NCI-H146 treated with DMSO at 0.1 percent for 48 hours (cell line): ENCODE data around the gene CA11.

ENCODE experiments used
- DNase-seq: peaks from one replicate; lab custom pipeline; 2025; ENCODE audit not compliant: unreplicated experiment; lab: John Stamatoyannopoulos, UW

Gene CA11

DNA sequence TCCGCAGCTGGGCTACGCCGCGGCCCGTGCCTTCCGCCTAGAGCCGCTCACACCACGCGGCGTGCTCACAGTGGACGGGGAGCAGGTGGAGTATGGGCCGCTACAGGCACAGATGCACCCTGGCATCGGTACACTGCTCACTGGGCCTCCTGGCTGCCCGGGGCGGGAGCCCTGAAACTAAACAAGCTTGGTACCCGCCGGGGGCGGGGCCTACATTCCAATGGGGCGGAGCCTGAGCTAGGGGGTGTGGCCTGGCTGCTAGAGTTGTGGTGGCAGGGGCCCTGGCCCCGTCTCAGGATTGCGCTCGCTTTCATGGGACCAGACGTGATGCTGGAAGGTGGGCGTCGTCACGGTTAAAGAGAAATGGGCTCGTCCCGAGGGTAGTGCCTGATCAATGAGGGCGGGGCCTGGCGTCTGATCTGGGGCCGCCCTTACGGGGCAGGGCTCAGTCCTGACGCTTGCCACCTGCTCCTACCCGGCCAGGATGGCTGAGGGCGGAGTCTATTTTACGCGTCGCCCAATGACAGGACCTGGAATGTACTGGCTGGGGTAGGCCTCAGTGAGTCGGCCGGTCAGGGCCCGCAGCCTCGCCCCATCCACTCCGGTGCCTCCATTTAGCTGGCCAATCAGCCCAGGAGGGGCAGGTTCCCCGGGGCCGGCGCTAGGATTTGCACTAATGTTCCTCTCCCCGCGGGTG is 16.2 kb downstream of the CA11 start:
- no peak for DNase-seq

GRCh38 chr19:48629297-48629598 is 16.7 kb downstream of the CA11 start:
- DNase-seq: no peak

DNA sequence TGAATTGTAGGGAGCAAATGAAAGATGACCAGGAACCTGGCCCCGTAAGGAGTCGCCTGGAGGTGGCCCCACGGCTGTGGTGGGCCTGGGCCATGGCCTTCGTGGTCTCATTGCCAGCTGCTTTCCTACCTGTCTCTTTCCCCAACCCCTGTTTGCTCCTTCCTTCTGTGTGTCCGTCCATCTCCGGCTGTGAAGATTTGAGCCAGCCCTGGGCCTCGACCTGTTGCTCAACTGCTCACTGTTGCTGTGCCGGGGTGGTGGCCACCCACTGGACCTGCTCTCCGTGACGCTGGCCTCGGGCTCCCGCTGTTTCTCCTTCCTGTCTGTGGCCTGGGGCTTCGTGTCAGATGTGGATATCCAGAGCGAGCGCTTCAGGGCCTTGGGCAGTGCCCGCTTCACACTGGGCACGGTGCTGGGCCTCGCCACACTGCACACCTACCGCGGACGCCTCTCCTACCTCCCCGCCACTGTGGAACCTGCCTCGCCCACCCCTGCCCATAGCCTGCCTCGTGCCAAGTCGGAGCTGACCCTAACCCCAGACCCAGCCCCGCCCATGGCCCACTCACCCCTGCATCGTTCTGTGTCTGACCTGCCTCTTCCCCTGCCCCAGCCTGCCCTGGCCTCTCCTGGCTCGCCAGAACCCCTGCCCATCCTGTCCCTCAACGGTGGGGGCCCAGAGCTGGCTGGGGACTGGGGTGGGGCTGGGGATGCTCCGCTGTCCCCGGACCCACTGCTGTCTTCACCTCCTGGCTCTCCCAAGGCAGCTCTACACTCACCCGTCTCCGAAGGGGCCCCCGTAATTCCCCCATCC is 17.3 kb downstream of the CA11 start:
- no peak for DNase-seq

GRCh38 chr19:48627865-48628314 is 18.1 kb downstream of the CA11 start:
- no peak for DNase-seq

DNA sequence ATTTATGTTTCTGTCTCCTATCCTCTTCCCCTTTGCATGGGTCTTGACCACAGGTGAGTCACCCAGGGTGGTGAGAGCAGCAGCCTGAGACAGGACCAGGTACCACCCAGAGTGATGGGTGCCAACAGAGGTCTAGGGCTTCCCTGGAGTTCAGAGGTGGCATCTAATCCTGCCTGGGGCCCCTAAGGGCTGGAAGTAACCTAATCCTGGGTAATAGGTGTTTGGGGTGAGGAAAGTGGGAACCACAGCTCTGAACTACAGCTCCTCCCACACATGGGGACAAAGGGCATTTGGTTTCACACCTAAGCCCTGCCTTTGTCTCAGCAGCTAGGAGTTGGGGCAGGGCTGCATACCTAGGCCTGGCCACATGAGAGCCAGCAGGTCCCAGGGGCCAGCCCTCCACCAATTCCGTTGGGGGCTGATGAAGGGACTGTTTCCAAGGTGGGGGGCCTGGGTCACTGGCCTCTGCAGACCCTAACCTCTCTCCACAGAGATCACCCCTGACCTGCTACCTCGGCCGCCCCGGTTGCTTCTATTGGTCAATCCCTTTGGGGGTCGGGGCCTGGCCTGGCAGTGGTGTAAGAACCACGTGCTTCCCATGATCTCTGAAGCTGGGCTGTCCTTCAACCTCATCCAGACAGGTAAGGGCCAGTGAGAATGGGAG is 18.7 kb downstream of the CA11 start:
- no peak for DNase-seq

GRCh38 chr19:48625891-48626327 is 20.1 kb downstream of the CA11 start:
- DNase-seq: no peak

GRCh38 chr19:48624791-48625723 is 20.9 kb downstream of the CA11 start:
- DNase-seq: peak; percentile 26

DNA sequence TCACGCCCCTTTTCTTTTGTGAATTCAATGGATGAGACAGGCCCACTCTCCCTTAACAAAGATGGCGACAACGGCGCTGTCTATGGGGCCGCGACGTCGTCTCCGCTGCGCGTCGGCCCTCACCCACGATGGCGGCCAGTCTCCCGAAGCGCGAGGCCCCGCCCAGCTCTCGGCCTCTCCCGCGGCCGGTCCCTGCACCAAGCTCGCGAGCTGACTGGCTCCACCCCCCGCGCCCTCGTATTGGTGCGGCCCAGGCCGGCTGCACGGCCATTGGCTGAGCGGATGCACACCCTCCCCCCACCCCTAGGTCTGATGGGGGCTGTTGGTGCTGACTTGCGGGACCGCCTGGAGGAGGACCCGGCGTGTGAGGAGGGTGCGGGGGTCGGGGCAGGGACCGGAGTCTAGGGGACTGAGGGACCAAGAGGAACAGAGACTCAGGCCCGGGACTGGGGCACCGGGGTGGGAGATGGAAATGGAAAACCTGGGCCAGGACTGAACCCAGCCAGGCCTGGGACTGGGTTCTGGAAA is 21.9 kb downstream of the CA11 start:
- DNase-seq: peak; percentile 96

GRCh38 chr19:48623556-48624066 is 22.4 kb downstream of the CA11 start:
- DNase-seq: no peak

GRCh38 chr19:48619692-48620585 is 26.0 kb downstream of the CA11 start:
- DNase-seq: no peak

DNA sequence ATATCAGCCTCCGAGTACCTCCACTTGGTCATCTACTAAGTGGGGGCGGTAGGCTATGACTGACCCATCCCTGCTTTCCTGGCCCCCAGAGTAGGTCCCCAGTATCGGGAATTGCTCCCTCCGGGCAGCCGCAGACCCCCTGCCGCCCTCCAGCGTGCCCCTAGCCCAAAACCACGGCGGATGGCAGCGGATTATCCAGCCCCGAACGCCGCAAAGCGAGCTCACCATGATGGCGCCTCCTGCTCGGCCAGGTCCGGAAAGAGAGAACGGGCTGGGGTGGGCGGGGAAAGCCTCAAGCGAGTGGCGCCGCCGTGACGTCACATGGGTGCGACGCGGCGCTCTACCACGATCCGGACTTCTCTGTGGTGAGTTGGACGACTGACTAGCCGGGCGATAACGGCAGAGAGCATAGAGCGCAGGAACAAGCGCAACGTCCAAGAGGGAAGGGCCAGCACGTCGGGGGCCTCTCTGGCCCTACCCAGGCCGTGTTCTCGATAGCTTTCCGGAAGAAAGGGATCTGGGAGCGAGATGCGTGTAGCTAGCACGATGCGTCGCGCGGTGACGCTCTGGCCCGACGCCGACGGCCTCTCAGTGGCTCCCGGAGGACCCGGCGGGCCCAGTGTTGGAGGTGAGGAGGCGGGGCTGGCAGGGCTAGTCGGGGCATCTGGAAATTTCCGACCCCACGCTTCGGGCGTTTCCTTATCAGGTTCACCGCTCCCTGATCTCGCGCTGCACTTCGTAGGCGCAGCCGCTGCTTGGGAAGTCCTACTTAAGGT is 26.9 kb downstream of the CA11 start, which contains the start of the genes RPL18 and SPHK2:
Gene RPL18 (minus strand): TSS at position 263 of the 776 bp plus-strand sequence. CDS start 35 bp downstream, at position 228.
Gene SPHK2 (plus strand): TSS at position 591 of the 776 bp plus-strand sequence. CDS start 1,009 bp downstream, outside the sequence.
- DNase-seq: peak; percentile 99

DNA sequence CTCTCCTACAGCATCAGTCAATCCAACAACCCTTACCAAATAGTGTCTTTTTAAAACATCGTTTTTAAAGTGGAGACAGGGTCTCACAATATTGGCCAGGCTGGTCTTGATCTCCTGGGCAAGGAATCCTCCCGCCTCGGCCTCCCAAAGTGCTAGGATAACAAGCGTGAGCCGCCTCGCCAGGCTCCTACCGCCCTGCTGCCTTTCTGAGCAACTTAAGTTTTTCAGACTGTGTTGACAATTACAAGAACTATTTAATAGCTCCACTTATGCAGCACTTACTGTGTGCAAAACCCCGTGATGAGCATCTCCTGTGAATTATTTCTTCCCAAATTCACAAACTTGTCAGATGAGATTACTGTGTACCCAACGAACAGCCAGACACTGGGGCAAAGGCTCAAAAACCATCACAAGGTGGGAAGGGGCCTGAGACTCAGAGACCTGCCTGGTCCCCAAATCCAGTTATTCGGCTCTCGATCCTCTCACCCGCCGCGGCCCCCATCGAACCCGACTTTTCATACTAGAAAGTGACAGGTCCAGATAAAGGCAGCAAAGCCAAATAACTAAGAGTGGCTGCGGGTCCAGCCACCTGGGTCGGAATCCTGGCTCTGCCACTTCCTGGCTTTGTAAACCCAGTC is 27.6 kb downstream of the CA11 start:
- no peak for DNase-seq

DNA sequence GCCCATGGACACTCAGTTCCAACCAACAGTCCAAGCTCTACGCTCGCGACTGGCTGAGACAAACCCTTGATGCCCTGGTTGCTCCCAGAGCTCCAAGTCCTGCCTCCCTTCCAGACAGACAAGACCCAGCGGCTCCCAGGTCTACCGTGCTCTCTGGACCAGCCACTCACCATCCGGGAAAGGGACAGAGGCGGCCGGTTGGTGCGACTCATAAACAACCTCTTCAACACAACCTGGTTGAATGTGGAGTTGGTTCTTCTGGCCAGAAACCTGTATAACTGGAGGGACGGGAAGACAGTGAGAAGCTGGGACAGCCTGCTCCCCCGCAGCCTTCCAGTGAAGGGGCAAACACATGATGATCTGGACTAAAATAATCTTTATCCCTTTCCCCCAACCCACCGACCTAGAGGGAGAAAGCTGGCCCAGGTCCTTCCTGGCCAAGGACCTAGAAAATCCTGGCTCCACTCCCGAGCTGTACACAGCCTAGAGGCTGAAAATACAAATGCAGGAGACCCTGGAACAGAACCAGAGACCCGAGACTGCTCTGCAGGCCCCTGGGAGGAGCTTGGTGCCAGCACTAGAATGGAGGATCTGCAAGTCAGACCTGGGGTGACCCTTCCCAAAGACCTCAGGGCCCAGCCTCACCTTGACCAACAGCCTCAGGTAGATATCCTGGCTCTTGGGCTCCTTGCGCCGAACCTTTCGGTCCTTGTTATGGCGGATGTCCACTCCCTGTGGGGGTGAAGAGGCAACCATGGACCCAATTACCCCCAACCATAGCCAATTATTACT is 28.6 kb downstream of the CA11 start:
- no peak for DNase-seq

- DNase-seq: no peak
Observed at GRCh38 chr19:48616491-48617056, 29.4 kb downstream of the CA11 start.

DNA sequence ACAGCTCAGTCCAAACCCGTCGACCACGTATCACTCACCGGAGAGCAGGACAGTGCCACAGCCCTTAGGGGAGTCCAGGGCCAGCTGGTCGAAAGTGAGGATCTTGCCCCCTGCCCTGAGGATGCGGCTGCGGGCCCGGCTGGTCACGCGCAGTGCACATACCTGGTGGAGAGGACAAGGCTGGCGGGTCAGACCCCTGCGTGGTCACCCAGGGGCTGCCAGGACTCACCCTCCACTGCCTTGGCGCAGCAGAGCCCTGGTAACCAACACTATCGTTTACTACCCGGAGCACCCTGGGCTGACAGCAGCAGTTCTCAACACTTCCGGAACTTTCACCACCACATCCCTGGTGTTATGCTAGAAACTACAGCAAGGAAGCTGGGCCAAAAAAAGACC is 29.9 kb downstream of the CA11 start:
- no peak for DNase-seq

- DNase-seq: no peak
Observed at GRCh38 chr19:48615231-48616040, 30.6 kb downstream of the CA11 start.
